Skeletal muscle tissue (tissue), 4 donors: ENCODE measurements around the gene KCNA10. TPM values are rescaled to one million over a fixed set of nuclear protein-coding genes. Genes with fewer than 3 reads are reported as not detected.
A peak's percentile ranks its signal among the peaks of the same experiment; 100 is the strongest.

Source experiments
- H3K27ac ChIP-seq: one replicate; pipeline ENCODE4 v1.7.0; 2013; ENCODE audit warnings: mild to moderate bottlenecking, low read depth, low read length, inconsistent platforms
- H3K27me3 ChIP-seq, 3 donors: one replicate each; pipeline ENCODE4 v1.7.0; 2013; ENCODE audit warnings: low read length in 3 of 3; ENCODE audit not compliant: control insufficient read depth in 3 of 3, insufficient read depth in 3 of 3
- H3K36me3 ChIP-seq, 3 donors: one replicate each; pipeline ENCODE4 v1.7.0; 2013; ENCODE audit warnings: low read length in 3 of 3; ENCODE audit not compliant: control insufficient read depth in 3 of 3, insufficient read depth in 3 of 3
- H3K4me1 ChIP-seq, 3 donors: one replicate each; pipeline ENCODE4 v1.7.0; 2013; ENCODE audit warnings: low read length in 3 of 3, mild to moderate bottlenecking in 3 of 3; ENCODE audit not compliant: control insufficient read depth in 3 of 3, insufficient read depth in 3 of 3
- H3K4me3 ChIP-seq, 3 donors: one replicate each; pipeline ENCODE4 v1.7.0; 2013; ENCODE audit warnings: low read length in 3 of 3
- H3K9ac ChIP-seq, 3 donors: one replicate each; pipeline ENCODE4 v1.7.0; 2013; ENCODE audit warnings: low read length in 3 of 3, mild to moderate bottlenecking in 3 of 3, moderate library complexity in 2 of 3, low read depth in 1 of 3
- H3K9me3 ChIP-seq, 3 donors: one replicate each; pipeline ENCODE4 v1.7.0; 2013; ENCODE audit warnings: low read length in 3 of 3; ENCODE audit not compliant: control insufficient read depth in 3 of 3
- total RNA-seq: library from RNA; depleted of rRNA; stranded (reverse); fragments of >200 nt; gene quantifications from one replicate; pipeline ENCODE4 v1.2.3, GENCODE V29; 2014
- donor health status: Osteomylitis.

The KCNA10 gene
- total RNA-seq, 1 donor from 2014 or later = 0.52 TPM

DNA sequence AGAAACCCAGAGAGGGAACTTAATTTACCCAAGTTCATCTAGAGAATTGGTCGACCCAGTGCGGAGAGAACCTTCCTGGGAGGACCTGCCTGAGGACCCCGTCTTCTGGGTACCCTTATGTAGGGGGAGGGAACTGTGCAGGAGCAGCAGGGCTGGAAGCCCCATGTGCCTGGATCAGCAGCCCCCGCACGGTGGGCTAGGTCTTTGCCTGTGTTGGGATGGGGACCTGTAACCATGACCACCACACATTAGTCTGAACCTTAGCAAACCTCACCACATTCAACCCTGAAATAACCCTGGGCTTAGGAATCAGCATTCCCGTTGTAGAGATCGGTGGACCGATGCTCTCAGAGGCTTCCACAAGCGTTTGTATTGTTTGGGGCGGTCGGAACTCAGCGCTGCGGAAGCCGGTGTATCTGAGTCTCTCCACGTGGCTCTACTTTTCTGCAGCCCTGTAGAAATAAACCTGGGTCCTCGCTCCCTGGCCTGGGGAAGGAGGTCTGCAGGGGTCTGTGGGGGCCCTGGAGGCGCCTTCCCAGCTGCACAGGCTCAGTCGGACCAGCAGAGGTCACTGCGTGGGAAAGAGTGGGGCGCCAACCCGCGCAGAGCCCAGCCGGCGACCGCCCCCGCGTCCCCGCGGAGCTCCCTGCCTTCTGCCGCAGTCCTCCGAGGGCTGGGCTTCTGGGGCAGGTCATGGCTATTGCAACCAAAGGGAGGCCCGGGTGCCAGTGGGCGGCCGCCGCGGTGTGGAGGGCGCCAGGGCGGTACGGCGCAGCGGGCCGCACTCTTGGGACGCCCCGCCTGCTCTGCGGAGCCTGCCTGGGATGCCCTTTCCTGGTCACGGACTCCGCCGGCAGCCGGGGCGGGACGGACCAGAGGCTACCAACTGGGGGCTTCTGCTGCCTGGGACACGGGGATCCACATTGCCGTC lies 36.2 kb upstream of the KCNA10 start:
- H3K27me3 ChIP-seq = peaks cover 12 to 40% (median 28%) of the 10 kb centered on the region in 3 donors
- H3K36me3 ChIP-seq = no peaks in the 10 kb centered on the region
- no peak overlapping the region for H3K27ac ChIP-seq
- peak overlapping the region in 2 of 3 donors; percentile 43 to 57 for H3K9ac ChIP-seq
- H3K9me3 ChIP-seq = no peaks in the 10 kb centered on the region
- peak overlapping the region; percentile 14 to 64 (median 57) for H3K4me3 ChIP-seq
- peaks cover 11 to 13% (median 13%) of the 10 kb centered on the region in 3 donors for H3K4me1 ChIP-seq

DNA sequence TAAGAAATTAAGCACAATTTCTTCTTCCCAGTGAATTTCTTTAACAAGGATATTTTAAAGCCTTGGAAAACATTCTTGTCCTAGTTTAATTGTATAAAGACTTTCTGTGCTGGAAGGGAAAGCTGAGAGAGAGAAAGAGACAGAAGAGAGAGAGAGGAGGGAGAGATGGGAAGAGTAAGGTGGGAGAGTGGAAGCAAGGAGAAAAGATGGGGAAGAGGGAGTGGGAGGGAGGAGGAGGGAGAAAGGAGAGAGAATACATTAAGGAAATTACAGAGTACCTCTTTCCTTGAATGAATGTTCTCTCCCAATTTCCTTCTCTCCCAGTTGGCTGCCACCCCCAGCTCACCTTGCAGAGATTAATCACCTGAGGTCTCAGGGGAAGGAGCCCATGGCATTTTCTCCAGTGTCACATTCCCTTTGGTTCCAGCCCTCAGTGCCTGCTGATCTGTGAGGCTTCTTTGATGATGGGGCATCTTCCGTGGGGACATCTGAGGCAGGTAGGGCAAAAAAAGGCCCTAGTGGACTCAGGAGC lies 32.4 kb upstream of the KCNA10 start:
- Histone ChIP-seq H3K9ac (no peak overlapping the region), H3K36me3 (no peaks in the 10 kb centered on the region), H3K27ac (no peak overlapping the region), H3K4me3 (no peak overlapping the region), H3K4me1 (peaks cover 9 to 13% (median 13%) of the 10 kb centered on the region in 3 donors), H3K9me3 (no peaks in the 10 kb centered on the region), H3K27me3 (peaks cover 10 to 35% (median 30%) of the 10 kb centered on the region in 3 donors)

DNA sequence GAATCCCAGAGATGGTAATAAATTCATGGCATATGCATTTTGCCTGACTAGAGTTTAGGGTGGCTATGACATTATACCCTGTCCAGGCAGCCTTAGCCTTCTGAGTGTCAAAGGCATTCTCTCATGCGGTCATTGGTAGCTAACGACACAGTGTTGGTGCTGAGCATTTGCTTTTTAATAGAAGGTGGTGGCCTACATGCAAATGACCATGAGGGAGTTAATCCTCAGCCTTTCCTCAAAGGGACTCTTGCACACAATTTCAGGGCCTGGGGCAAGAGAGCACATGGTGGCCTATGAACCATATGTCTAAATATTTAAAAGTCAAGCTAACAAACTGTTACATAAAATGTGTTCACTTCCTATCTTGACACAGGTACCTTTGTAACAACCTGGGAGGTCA lies 30.9 kb upstream of the KCNA10 start:
- no peak overlapping the region for H3K4me3 ChIP-seq
- no peak overlapping the region for H3K27ac ChIP-seq
- H3K27me3 ChIP-seq = peaks cover 9 to 19% (median 19%) of the 10 kb centered on the region in 3 donors
- H3K36me3 ChIP-seq = no peaks in the 10 kb centered on the region
- H3K9me3 ChIP-seq = no peaks in the 10 kb centered on the region
- no peak overlapping the region for H3K9ac ChIP-seq
- H3K4me1 ChIP-seq = peaks cover under 1 to 1% (median under 1%) of the 10 kb centered on the region in 3 donors

DNA sequence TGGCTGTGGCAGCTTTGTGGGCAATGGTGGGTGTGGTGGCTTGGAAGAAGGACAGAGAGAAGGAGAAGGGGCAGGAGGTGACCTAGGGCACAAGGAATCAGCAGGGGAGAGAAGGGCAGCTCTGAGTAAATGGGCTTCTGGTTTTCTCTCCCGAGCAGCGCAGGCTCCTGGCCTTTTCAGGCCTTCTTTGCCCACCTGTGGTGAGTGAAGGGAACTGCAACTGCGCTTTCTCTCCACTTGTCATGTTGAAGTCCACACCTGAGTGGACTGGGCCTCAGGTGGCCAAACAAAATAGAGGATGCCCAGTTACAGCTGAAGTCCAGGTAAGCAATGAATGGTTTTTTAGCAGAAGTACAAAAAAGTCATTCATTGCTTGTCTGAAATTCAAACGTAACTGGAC lies 29.4 kb upstream of the KCNA10 start:
- Histone ChIP-seq H3K27ac (no peak overlapping the region), H3K27me3 (peaks cover 9 to 15% (median 13%) of the 10 kb centered on the region in 3 donors), H3K4me3 (no peak overlapping the region), H3K9ac (no peak overlapping the region), H3K9me3 (no peaks in the 10 kb centered on the region), H3K4me1 (no peaks in the 10 kb centered on the region), H3K36me3 (no peaks in the 10 kb centered on the region)

DNA sequence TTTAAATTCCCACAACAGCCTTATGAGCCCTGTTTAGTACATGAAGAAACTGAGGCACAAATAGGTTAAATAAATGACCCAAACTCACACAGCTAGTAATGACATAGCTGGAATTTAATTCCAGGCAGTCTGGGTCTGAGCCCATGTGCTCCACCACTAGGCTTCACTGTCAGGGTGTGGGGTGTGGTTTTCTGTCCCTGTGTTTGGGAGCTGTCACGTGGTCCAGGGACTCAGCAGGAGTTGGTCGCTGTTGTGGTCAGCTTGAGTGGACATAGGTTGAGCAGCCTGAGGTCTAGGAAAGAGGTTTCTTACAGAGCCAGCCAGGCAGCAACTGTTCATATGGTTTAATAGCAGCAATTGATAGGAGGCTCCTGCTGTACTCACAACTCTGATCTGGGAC lies 28.0 kb upstream of the KCNA10 start:
- H3K9ac ChIP-seq = no peak overlapping the region
- H3K4me1 ChIP-seq = no peaks in the 10 kb centered on the region
- H3K36me3 ChIP-seq = no peaks in the 10 kb centered on the region
- H3K27ac ChIP-seq = no peak overlapping the region
- no peaks in the 10 kb centered on the region for H3K9me3 ChIP-seq
- H3K27me3 ChIP-seq = peaks cover 3 to 10% (median 9%) of the 10 kb centered on the region in 3 donors
- H3K4me3 ChIP-seq = no peak overlapping the region

DNA sequence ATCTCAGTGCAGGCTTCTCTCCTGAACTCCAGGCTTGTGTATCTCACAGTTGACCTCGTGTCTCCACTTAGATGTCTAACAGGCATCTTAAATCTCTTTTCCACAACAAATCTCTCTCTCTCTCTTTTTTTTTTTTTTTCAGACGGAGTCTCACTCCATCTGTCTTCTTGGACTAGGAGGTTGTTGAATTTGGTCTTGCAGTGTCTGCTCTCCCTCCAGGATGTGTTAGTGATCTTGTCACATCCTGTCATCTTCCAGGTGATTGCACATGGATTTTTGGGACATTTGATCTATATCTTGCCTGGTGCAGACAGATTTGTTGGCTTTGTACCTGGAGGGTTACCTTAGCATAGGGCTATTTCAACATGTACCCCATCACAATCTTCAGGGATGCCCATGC lies 26.5 kb upstream of the KCNA10 start:
- H3K27ac ChIP-seq = no peak overlapping the region
- no peak overlapping the region for H3K9ac ChIP-seq
- H3K36me3 ChIP-seq = no peaks in the 10 kb centered on the region
- no peaks in the 10 kb centered on the region for H3K4me1 ChIP-seq
- peaks cover 0 to 4% (median 3%) of the 10 kb centered on the region in 3 donors for H3K27me3 ChIP-seq
- H3K9me3 ChIP-seq = no peaks in the 10 kb centered on the region
- no peak overlapping the region for H3K4me3 ChIP-seq

DNA sequence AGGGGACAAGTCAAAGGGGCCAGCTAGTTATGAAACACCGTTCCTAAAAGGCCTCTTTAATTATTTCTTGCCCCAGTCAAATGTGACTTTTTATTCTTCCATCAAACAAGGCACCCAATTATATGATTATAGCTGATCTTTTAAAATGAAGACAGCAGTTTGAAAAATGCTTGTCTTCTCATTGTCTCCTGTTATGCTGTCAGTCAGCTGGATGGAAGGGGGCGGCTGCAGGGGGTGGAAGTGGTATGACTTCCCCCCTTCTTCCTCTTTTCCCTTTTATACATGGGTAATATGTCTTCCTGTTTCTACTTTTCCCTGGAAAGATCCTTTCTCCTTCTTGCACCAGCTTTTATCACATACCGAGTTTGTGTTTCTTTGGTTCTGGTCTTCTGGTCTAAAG lies 25.8 kb upstream of the KCNA10 start:
- Histone ChIP-seq H3K9ac (no peak overlapping the region), H3K27me3 (peaks cover 0 to 4% (median 3%) of the 10 kb centered on the region in 3 donors)

DNA sequence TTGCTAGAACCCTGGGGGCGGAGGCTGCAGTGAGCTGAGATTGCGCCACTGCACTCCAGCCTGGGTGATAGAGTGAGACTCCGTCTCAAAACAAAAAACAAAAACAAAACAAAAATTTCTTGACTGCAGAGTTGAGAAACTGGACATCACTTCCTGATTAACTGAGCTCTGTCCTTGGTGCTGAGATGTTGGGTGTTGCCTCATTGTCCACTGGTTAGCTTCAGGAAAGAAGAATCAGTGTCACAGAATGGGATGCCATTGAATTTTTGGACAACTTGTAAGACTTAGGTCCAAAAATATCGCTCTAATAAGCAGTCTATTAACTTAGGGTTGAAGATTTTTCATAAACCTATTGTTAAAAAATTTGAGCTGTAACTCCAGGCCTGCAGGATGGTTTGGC lies 23.8 kb upstream of the KCNA10 start:
- Histone ChIP-seq H3K9me3 (no peaks in the 10 kb centered on the region), H3K27ac (no peak overlapping the region), H3K36me3 (no peaks in the 10 kb centered on the region), H3K4me3 (no peak overlapping the region), H3K9ac (no peak overlapping the region), H3K27me3 (peaks cover 0 to 4% (median 4%) of the 10 kb centered on the region in 3 donors), H3K4me1 (no peaks in the 10 kb centered on the region)

More for the DNA sequence above, 25.8 kb upstream of the KCNA10 start:
- Histone ChIP-seq H3K36me3 (no peaks in the 10 kb centered on the region), H3K27ac (no peak overlapping the region), H3K4me1 (no peaks in the 10 kb centered on the region), H3K4me3 (no peak overlapping the region), H3K9me3 (no peaks in the 10 kb centered on the region)

DNA sequence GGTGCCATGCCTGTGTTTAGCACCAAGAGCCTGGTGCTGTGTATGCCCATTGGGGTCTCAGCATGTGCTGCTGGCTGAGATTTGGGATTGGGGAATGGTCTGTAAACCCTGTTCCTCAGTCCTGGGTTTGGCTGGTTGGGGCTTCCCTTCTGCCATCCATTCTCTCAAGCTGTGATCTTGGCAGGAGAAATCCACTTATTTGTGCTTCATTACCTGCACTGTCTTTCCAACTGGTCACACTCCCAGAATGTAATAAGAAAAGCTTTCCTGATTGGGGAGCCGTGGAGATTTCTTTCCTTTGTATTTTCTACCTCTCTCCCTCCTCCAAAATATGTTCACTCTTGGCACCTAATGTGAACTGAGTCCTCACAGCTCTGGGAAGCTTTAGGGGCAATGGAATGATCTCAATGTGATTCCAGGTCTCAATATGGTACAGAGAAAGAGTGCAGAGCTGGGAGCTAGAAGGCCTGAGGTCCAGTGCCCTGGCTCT lies 23.0 kb upstream of the KCNA10 start:
- no peaks in the 10 kb centered on the region for H3K36me3 ChIP-seq
- H3K9ac ChIP-seq = no peak overlapping the region
- no peaks in the 10 kb centered on the region for H3K9me3 ChIP-seq
- no peak overlapping the region for H3K27ac ChIP-seq
- H3K4me3 ChIP-seq = no peak overlapping the region
- H3K4me1 ChIP-seq = no peaks in the 10 kb centered on the region
- peaks cover 0 to 4% (median 1%) of the 10 kb centered on the region in 3 donors for H3K27me3 ChIP-seq
